ENCODE measurements around the gene CACNA2D4.

GRCh38 chr12:1805441-1806081, 112.9 kb downstream of the CACNA2D4 start:
- no peak for TF ChIP-seq CTCF (IDR thresholded peaks at IDR 0.05)
- TF ChIP-seq POLR2A (IDR thresholded peaks at IDR 0.05): no peak
- TF ChIP-seq EP300 (IDR thresholded peaks at IDR 0.05): no peak
